ENCODE results near the gene ZCCHC7. TPM values are rescaled to one million over a fixed set of nuclear protein-coding genes. Genes with fewer than 3 reads are reported as not detected.

ZCCHC7 gene
- total RNA-seq, result 17.2 and 18.4 TPM in 2 replicates

DNA sequence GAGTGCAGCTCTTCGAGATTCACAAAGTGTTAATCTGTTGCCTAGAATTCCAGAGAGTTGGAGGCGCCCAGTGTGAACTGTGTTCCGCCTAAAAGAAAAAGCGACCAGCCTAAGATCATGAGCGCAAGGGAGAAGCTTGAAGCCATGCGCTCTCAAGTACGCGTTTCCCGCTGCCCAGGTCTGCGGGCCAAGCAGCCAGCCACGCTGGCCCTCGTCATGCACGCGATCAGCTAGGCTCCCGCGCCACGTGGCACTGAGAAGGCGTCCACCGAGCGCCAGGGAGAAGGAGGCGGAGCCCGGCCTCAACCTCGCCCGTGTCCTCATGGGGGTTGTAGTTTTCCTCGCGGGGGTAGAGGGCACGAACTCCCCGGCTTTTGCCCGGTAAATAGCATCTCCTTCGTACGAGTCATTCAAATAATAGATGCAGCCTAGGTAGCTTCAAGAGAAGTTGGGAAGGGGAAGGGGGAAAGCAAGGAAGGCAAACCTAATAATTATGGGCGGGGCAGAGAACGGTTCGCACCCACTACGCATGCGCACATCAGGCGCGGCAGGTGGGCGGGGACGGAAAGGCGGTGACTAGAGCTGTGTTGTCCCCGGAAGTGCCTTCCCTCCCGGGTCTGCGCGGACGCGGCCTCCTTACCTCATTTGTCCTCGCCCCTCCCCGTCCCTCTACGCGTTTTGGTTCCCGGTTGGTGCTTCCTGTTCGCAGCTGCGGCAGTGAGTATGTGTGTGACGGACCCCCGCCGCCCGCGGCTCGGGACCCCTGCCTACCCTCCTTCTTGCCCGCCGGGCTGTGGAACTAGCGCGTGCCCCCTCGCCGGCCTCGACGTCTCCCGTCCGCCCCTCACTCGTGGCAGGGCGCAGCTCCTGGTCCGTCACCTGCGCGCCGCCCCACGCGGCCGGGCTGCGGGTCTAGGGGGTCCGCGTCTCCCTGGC, at the start of gene ZCCHC7:
Gene ZCCHC7 (plus strand): TSS at position 668 of the 936 bp plus-strand sequence.

Other genes with a start within 250 kb of the ZCCHC7 start
- not detected in 2 replicates for gene PAX5, start 86.3 kb upstream of the ZCCHC7 start, total RNA-seq